Measurements from ENCODE around the gene LRRN3.
"Not testable (repeated sequence)": the region's sequence is repeated elsewhere in the genome, so short reads cannot be mapped to it uniquely, and the experiment has no call there.

The LRRN3 gene

DNA sequence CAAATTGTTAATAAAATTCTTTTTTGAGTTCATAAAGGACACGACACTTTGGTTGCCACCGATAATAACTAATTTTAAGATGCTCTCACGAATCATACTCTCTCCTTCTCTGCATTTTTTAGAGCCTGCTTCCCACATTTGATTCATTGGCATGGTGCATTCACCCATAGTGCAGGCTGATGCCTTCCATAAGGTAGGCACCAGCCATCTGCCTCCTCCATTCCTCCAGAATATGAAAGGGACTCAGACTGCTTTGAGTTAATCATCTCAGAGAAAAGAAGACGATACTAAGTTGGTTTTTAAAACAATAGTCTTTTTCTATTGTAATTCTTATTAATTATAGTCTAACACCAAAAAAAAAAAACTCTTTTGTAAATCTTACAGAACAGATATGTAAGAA, 33.9 kb upstream of the LRRN3 start:
- no peaks in the 10 kb centered on the region for H3K36me3 ChIP-seq (ENCODE audit: control insufficient read depth in 2 of 2, insufficient read depth in 2 of 2, low read length in 2 of 2)
- no peaks in the 10 kb centered on the region for H3K9me3 ChIP-seq (ENCODE audit: control insufficient read depth in 2 of 2, low read length in 2 of 2)
- no peak overlapping the region for H3K9ac ChIP-seq (ENCODE audit: low read length in 2 of 2)
- no peaks in the 10 kb centered on the region for H3K27me3 ChIP-seq (ENCODE audit: control insufficient read depth in 1 of 2, insufficient read depth in 2 of 2, low read length in 2 of 2)
- H3K4me1 ChIP-seq (ENCODE audit: control insufficient read depth, insufficient read depth, low read length), result no peaks in the 10 kb centered on the region
- H3K27ac ChIP-seq (ENCODE audit: low read length), result no peak overlapping the region
- no peak overlapping the region for H3K4me3 ChIP-seq (ENCODE audit: low read length in 2 of 2)

DNA sequence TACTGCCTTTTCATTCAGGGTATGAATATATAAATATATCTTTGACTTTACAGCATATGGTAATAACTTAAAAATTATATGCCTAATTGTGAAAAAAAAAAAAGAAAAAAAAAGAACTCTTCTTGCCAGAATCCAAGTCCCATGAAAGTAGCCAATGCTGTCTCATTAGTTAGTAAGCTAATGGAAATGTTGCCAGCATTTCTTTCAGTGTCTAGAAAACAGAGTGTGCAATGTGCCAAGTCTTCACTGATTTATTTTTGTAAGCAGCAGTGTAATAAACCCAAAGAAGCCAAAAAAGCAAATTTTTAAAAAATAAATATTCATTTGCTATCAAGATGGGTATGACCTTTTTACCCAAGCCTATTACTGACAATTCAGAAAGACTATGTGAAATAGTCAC, 31.1 kb upstream of the LRRN3 start:
- Histone ChIP-seq H3K4me1 (ENCODE audit: control insufficient read depth, insufficient read depth, low read length) (no peaks in the 10 kb centered on the region), H3K9ac (ENCODE audit: low read length in 2 of 2) (no peak overlapping the region), H3K27me3 (ENCODE audit: control insufficient read depth in 1 of 2, insufficient read depth in 2 of 2, low read length in 2 of 2) (no peaks in the 10 kb centered on the region), H3K9me3 (ENCODE audit: control insufficient read depth in 2 of 2, low read length in 2 of 2) (no peaks in the 10 kb centered on the region), H3K36me3 (ENCODE audit: control insufficient read depth in 2 of 2, insufficient read depth in 2 of 2, low read length in 2 of 2) (no peaks in the 10 kb centered on the region), H3K4me3 (ENCODE audit: low read length in 2 of 2) (no peak overlapping the region), H3K27ac (ENCODE audit: low read length) (no peak overlapping the region)

DNA sequence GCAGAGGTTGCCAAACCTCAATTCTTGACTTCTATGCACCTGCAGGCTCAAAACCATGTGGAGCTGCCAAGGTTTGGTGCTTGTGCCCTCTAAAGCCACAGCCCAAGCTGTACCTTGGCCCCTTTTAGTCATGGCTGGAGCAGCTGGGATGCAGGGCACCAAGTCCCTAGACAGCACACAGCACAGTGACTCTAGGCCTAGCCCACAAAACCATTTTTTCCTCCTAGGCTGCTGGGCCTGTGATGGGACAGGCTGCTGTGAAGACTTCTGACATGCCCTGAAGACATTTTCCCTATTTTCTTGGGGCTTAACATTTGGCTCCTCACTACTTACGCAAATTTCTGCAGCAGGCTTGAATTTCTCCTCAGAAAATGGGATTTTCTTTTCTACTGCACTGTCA, 27.8 kb upstream of the LRRN3 start:
- Histone ChIP-seq H3K9ac (ENCODE audit: low read length in 2 of 2) (no peak overlapping the region), H3K27me3 (ENCODE audit: control insufficient read depth in 1 of 2, insufficient read depth in 2 of 2, low read length in 2 of 2) (no peaks in the 10 kb centered on the region), H3K4me3 (ENCODE audit: low read length in 2 of 2) (no peak overlapping the region), H3K9me3 (ENCODE audit: control insufficient read depth in 2 of 2, low read length in 2 of 2) (no peaks in the 10 kb centered on the region), H3K27ac (ENCODE audit: low read length) (no peak overlapping the region), H3K36me3 (ENCODE audit: control insufficient read depth in 2 of 2, insufficient read depth in 2 of 2, low read length in 2 of 2) (no peaks in the 10 kb centered on the region), H3K4me1 (ENCODE audit: control insufficient read depth, insufficient read depth, low read length) (no peaks in the 10 kb centered on the region)

DNA sequence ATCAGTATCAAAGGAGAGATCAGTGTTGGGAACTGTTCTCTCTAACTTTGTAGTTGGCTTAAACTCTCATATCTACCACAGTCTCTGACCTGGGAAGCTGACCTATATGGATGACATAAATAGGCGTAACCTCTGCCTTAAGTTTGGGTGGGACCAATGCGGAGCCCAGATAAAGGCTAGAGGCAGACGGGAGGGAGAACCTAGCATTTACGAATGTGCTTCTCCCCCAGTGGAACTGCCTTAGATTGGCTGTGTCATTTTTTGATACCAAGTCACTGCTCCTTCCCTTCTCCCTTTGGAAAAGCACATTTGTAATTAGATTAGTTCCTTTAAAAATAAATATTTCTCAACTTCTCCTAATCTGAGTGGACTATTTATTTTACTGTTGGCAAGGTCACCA, 23.7 kb upstream of the LRRN3 start:
- Histone ChIP-seq H3K9ac (ENCODE audit: low read length in 2 of 2) (no peak overlapping the region), H3K27ac (ENCODE audit: low read length) (no peak overlapping the region), H3K4me3 (ENCODE audit: low read length in 2 of 2) (no peak overlapping the region), H3K27me3 (ENCODE audit: control insufficient read depth in 1 of 2, insufficient read depth in 2 of 2, low read length in 2 of 2) (no peaks in the 10 kb centered on the region), H3K9me3 (ENCODE audit: control insufficient read depth in 2 of 2, low read length in 2 of 2) (no peaks in the 10 kb centered on the region), H3K4me1 (ENCODE audit: control insufficient read depth, insufficient read depth, low read length) (no peaks in the 10 kb centered on the region), H3K36me3 (ENCODE audit: control insufficient read depth in 2 of 2, insufficient read depth in 2 of 2, low read length in 2 of 2) (no peaks in the 10 kb centered on the region)

DNA sequence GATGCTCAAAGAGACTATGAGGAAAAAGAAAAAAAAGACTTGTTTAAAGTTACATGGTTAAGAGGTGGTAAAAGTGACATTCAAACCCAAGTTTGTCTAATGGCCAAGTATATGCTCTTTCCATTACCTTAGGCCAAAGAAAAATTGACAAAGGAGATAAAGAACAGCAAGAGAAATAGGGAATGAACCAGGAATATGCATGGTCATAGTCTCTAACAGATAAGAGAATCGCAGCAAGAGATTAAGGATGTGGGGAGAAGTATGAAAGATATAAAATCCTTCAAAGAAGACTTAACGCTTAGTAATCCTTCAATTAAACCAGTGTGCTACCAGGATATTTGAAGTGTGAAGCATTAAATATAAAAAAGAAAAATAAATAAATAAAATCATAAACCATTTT, 23.2 kb upstream of the LRRN3 start:
- Histone ChIP-seq H3K27me3 (ENCODE audit: control insufficient read depth in 1 of 2, insufficient read depth in 2 of 2, low read length in 2 of 2) (no peaks in the 10 kb centered on the region), H3K4me3 (ENCODE audit: low read length in 2 of 2) (no peak overlapping the region), H3K36me3 (ENCODE audit: control insufficient read depth in 2 of 2, insufficient read depth in 2 of 2, low read length in 2 of 2) (no peaks in the 10 kb centered on the region), H3K4me1 (ENCODE audit: control insufficient read depth, insufficient read depth, low read length) (no peaks in the 10 kb centered on the region), H3K9ac (ENCODE audit: low read length in 2 of 2) (no peak overlapping the region), H3K27ac (ENCODE audit: low read length) (no peak overlapping the region), H3K9me3 (ENCODE audit: control insufficient read depth in 2 of 2, low read length in 2 of 2) (no peaks in the 10 kb centered on the region)

DNA sequence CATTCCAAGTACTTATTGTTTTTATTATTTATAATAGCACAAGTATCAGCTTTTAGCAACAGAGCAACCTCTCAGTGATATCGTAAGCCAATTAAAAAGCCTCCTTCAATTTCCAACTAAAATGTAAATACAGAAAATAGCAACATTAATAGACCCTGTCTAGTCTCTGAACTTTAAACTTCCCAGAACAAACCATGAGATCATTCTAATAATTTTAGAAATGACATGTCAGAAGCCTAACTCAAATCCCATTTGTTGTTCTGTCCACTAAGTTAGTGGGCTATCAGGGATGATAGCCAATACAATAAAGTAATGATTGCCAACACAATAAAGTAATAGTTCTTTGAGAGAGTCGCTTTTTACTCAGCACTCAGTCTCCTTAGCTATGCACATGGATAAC, 22.3 kb upstream of the LRRN3 start:
- H3K9ac ChIP-seq (ENCODE audit: low read length in 2 of 2), result no peak overlapping the region
- H3K9me3 ChIP-seq (ENCODE audit: control insufficient read depth in 2 of 2, low read length in 2 of 2), result no peaks in the 10 kb centered on the region
- H3K4me3 ChIP-seq (ENCODE audit: low read length in 2 of 2), result no peak overlapping the region
- no peak overlapping the region for H3K27ac ChIP-seq (ENCODE audit: low read length)
- no peaks in the 10 kb centered on the region for H3K27me3 ChIP-seq (ENCODE audit: control insufficient read depth in 1 of 2, insufficient read depth in 2 of 2, low read length in 2 of 2)
- no peaks in the 10 kb centered on the region for H3K36me3 ChIP-seq (ENCODE audit: control insufficient read depth in 2 of 2, insufficient read depth in 2 of 2, low read length in 2 of 2)
- no peaks in the 10 kb centered on the region for H3K4me1 ChIP-seq (ENCODE audit: control insufficient read depth, insufficient read depth, low read length)

DNA sequence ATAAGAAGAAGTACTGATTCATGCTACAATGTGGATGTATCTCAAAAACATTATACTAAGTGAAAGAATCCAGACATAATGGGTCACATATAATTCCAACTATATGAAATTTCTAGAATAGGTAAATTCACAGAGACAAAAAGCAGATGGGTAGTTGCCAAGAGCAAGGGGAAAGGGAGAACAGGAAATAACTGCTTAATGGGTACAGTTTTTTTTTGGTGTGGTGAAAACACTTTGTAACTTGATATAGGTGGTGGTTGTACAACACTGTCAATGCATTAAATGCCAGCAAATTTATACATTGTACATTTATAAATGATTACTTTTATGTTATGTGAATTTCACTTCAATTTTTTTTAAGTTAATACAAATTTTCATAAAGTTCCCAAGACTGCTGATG, 19.4 kb upstream of the LRRN3 start:
- Histone ChIP-seq H3K9me3 (ENCODE audit: control insufficient read depth in 2 of 2, low read length in 2 of 2) (no peaks in the 10 kb centered on the region), H3K27ac (ENCODE audit: low read length) (no peak overlapping the region), H3K36me3 (ENCODE audit: control insufficient read depth in 2 of 2, insufficient read depth in 2 of 2, low read length in 2 of 2) (no peaks in the 10 kb centered on the region), H3K4me1 (ENCODE audit: control insufficient read depth, insufficient read depth, low read length) (no peaks in the 10 kb centered on the region), H3K4me3 (ENCODE audit: low read length in 2 of 2) (no peak overlapping the region), H3K9ac (ENCODE audit: low read length in 2 of 2) (no peak overlapping the region), H3K27me3 (ENCODE audit: control insufficient read depth in 1 of 2, insufficient read depth in 2 of 2, low read length in 2 of 2) (no peaks in the 10 kb centered on the region)

DNA sequence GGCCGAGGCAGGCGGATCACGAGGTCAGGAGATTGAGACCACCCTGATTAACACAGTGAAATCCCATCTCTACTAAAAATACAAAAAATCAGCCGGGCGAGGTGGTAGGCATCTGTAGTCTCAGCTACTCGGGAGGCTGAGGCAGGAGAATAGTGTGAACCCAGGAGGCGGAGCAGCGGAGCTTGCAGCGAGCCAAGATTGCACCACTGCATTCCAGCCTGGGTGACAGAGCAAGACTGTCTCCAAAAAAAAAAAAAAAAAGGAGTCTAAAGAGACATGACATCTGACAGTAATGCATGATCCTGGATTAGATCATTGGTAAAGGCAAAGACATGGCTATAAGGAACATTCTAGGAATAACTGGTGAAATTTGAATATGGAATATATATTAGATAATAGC, 18.3 kb upstream of the LRRN3 start:
- not testable (repeated sequence) for H3K27me3 ChIP-seq (ENCODE audit: control insufficient read depth in 1 of 2, insufficient read depth in 2 of 2, low read length in 2 of 2); H3K36me3 ChIP-seq (ENCODE audit: control insufficient read depth in 2 of 2, insufficient read depth in 2 of 2, low read length in 2 of 2); H3K4me3 ChIP-seq (ENCODE audit: low read length in 2 of 2); H3K9me3 ChIP-seq (ENCODE audit: control insufficient read depth in 2 of 2, low read length in 2 of 2); H3K27ac ChIP-seq (ENCODE audit: low read length); H3K9ac ChIP-seq (ENCODE audit: low read length in 2 of 2); H3K4me1 ChIP-seq (ENCODE audit: control insufficient read depth, insufficient read depth, low read length)

DNA sequence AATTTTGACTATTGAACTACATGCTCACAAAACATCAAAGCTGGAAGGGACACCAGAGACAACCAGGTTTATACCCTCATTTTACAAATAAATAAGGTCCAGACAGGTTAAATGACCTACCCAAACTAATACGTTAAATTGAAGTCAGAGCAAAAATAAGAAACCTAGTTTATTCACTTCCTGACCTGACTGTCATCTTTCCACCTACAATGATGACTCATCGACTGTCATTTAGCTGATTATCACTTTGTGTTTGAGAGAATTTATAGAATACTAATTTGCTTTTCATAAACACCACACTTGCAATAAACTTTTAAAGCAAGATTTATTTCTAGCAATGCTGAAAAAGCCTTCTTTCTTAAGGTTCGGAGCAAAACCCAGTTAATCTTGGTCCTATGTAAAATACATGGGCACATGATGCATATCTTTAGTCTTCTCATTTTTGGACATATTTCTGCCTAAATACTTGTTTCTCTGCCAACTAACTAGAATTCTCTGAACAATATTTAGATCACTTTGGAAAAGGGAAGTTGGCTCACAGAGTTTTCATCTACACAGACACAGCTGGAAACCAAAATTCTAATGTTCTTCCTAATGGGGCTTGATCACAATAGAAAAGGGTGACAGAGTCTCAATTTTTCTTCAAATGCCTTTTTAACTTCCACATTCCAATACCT, 16.7 kb upstream of the LRRN3 start:
- Histone ChIP-seq H3K4me1 (ENCODE audit: control insufficient read depth, insufficient read depth, low read length) (no peaks in the 10 kb centered on the region), H3K36me3 (ENCODE audit: control insufficient read depth in 2 of 2, insufficient read depth in 2 of 2, low read length in 2 of 2) (no peaks in the 10 kb centered on the region), H3K4me3 (ENCODE audit: low read length in 2 of 2) (no peak overlapping the region), H3K9me3 (ENCODE audit: control insufficient read depth in 2 of 2, low read length in 2 of 2) (no peaks in the 10 kb centered on the region), H3K9ac (ENCODE audit: low read length in 2 of 2) (no peak overlapping the region), H3K27ac (ENCODE audit: low read length) (no peak overlapping the region), H3K27me3 (ENCODE audit: control insufficient read depth in 1 of 2, insufficient read depth in 2 of 2, low read length in 2 of 2) (no peaks in the 10 kb centered on the region)

DNA sequence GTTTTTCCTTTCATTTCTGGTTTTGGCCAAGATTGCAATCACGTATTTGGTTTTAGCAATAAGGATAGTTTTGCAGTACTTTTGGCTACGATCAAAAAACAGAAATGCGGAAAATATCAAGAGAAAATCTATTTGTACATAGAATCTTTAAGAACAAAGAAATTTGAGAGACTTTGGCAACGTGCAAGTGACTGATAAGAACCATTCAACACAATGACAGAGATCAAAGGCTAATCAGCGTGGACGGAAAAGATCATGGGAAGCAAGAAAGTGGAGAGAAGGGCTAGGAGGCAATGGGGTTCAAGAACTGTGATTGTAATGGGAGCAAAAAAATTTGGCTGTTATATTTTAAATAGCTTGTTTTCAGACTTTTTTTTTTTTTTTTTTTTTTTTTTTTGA, 16.2 kb upstream of the LRRN3 start:
- Histone ChIP-seq H3K9ac (ENCODE audit: low read length in 2 of 2) (no peak overlapping the region), H3K4me1 (ENCODE audit: control insufficient read depth, insufficient read depth, low read length) (no peaks in the 10 kb centered on the region), H3K9me3 (ENCODE audit: control insufficient read depth in 2 of 2, low read length in 2 of 2) (no peaks in the 10 kb centered on the region), H3K27ac (ENCODE audit: low read length) (no peak overlapping the region), H3K27me3 (ENCODE audit: control insufficient read depth in 1 of 2, insufficient read depth in 2 of 2, low read length in 2 of 2) (no peaks in the 10 kb centered on the region), H3K4me3 (ENCODE audit: low read length in 2 of 2) (no peak overlapping the region), H3K36me3 (ENCODE audit: control insufficient read depth in 2 of 2, insufficient read depth in 2 of 2, low read length in 2 of 2) (no peaks in the 10 kb centered on the region)

DNA sequence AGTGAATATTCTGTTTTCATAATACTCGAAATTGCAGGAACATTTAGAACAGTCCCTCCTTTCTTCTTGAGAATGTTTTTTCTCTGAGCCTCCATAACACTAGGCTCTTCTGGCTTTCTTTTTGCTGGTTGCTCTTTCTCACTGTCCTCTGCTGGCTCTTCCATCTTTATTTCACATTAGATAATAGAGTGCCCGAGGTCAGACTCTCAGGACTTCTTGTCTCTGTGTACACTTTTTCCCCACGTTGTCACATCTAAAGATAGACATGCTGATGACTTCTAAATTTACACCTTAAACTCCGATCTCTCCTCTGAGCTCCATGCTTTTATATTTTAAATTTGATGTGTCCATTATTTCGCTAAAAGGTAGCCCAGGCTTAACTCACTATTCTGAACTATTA, 15.4 kb upstream of the LRRN3 start:
- Histone ChIP-seq H3K9ac (ENCODE audit: low read length in 2 of 2) (no peak overlapping the region), H3K9me3 (ENCODE audit: control insufficient read depth in 2 of 2, low read length in 2 of 2) (no peaks in the 10 kb centered on the region), H3K4me1 (ENCODE audit: control insufficient read depth, insufficient read depth, low read length) (no peaks in the 10 kb centered on the region), H3K4me3 (ENCODE audit: low read length in 2 of 2) (no peak overlapping the region), H3K27ac (ENCODE audit: low read length) (no peak overlapping the region), H3K36me3 (ENCODE audit: control insufficient read depth in 2 of 2, insufficient read depth in 2 of 2, low read length in 2 of 2) (no peaks in the 10 kb centered on the region), H3K27me3 (ENCODE audit: control insufficient read depth in 1 of 2, insufficient read depth in 2 of 2, low read length in 2 of 2) (no peaks in the 10 kb centered on the region)

Measured in stomach smooth muscle (tissue), 2 donors.